Stomach (tissue), 4 donors: ENCODE results near the gene RBPJ.

Experiments
- EP300 ChIP-seq: sonication (generic); formaldehyde crosslinking; IDR thresholded peaks from one replicate; pipeline ENCODE4 v1.6.1; 2017; ENCODE audit warnings: antibody characterized with exemption
- TF ChIP-seq, protein P1 (sequence below), 7 experiments: fragments of 450-650 bp in 4 of 7; fragments of 200-600 bp in 3 of 7; sonication (generic) in 3 of 7; IDR thresholded peaks; one replicate each; pipeline ENCODE4 v1.5.1; 2016 to 2019; ENCODE audit warnings: antibody characterized with exemption in 7 of 7, control low read depth in 2 of 7, mild to moderate bottlenecking in 1 of 7

DNA sequence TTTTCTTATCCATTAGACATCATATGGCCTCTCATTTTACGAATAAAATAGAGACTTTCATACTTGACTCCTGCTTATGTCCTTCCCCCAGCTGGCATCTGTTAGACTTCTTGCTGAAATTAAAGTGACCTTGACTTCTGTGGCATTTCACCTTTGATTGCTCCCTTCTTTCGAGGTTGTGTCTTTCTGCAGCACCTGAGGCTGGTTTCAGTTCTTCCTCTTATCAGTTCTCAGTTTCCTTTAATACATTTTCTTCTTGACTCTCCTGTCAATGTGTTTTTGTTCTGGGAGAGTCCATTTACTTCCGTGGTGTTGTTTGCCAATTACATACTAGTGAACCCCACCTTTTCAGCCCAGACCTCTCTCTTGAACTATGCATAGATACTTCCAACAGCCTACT is 81.6 kb downstream of the RBPJ start:
- TF ChIP-seq, protein P1, sequence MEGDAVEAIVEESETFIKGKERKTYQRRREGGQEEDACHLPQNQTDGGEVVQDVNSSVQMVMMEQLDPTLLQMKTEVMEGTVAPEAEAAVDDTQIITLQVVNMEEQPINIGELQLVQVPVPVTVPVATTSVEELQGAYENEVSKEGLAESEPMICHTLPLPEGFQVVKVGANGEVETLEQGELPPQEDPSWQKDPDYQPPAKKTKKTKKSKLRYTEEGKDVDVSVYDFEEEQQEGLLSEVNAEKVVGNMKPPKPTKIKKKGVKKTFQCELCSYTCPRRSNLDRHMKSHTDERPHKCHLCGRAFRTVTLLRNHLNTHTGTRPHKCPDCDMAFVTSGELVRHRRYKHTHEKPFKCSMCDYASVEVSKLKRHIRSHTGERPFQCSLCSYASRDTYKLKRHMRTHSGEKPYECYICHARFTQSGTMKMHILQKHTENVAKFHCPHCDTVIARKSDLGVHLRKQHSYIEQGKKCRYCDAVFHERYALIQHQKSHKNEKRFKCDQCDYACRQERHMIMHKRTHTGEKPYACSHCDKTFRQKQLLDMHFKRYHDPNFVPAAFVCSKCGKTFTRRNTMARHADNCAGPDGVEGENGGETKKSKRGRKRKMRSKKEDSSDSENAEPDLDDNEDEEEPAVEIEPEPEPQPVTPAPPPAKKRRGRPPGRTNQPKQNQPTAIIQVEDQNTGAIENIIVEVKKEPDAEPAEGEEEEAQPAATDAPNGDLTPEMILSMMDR (IDR thresholded peaks at IDR 0.05), result no peak
- TF ChIP-seq EP300, result no peak
